HepG2 (cell line): ENCODE data around the gene SBSN. TPM values are rescaled to one million over a fixed set of nuclear protein-coding genes. Genes with fewer than 3 reads are reported as not detected.

Source experiments
- AKNA ChIP-seq: sonication (generic); formaldehyde crosslinking; IDR thresholded peaks from 2 replicates; pipeline ENCODE4 v1.4.0; 2020; ENCODE audit warnings: missing genetic modification reagents, borderline replicate concordance
- POLR2G ChIP-seq: fragments of 200-400 bp; formaldehyde crosslinking; IDR thresholded peaks from 2 replicates; pipeline ENCODE4 v1.6.1; 2018; ENCODE audit warnings: mild to moderate bottlenecking, low read depth, low read length, moderate library complexity
- RARA ChIP-seq: IDR thresholded peaks from 2 replicates; pipeline ENCODE4 v1.6.1; 2016; ENCODE audit warnings: missing genetic modification reagents, missing compliant biosample characterization
- REL ChIP-seq: sonication (generic); formaldehyde crosslinking; conservative IDR thresholded peaks from 2 replicates; pipeline ENCODE4 v1.8.0; 2022; ENCODE audit warnings: mild to moderate bottlenecking, missing genetic modification reagents, moderate library complexity
- SIN3A ChIP-seq: IDR thresholded peaks from 2 replicates; pipeline ENCODE4 v1.6.1; 2011; ENCODE audit warnings: low read depth, mild to moderate bottlenecking, control low read depth, low read length, borderline replicate concordance
- TCF12 ChIP-seq, 2 experiments: fragments of 450-650 bp in 1 of 2; sonication (generic) in 1 of 2; formaldehyde crosslinking in 1 of 2; IDR thresholded peaks; 2 replicates each; pipeline versions ENCODE4 v1.6.1 to v1.8.0; 2017 to 2022; ENCODE audit warnings: antibody characterized with exemption in 1 of 2, mild to moderate bottlenecking in 1 of 2, missing genetic modification reagents in 1 of 2, moderate library complexity in 1 of 2
- TFE3 ChIP-seq: IDR thresholded peaks from 2 replicates; pipeline ENCODE4 v1.6.1; 2016
- THRA ChIP-seq: sonication (generic); formaldehyde crosslinking; IDR thresholded peaks from 2 replicates; pipeline ENCODE4 v1.4.0; 2020; ENCODE audit warnings: missing genetic modification reagents, borderline replicate concordance
- ZFP37 ChIP-seq: sonication (generic); formaldehyde crosslinking; IDR thresholded peaks from 2 replicates; pipeline ENCODE4 v1.4.0; 2020; ENCODE audit warnings: missing genetic modification reagents, borderline replicate concordance
- ZNF12 ChIP-seq: sonication (generic); formaldehyde crosslinking; IDR thresholded peaks from 2 replicates; pipeline ENCODE4 v1.5.0; 2020; ENCODE audit warnings: missing genetic modification reagents
- ZNF275 ChIP-seq: sonication (generic); formaldehyde crosslinking; IDR thresholded peaks from 2 replicates; pipeline ENCODE4 v1.8.0; 2022; ENCODE audit warnings: missing genetic modification reagents, mild to moderate bottlenecking, inconsistent platforms, borderline replicate concordance
- ZNF563 ChIP-seq: sonication (generic); formaldehyde crosslinking; IDR thresholded peaks from 2 replicates; pipeline ENCODE4 v1.8.0; 2022; ENCODE audit warnings: mild to moderate bottlenecking, moderate library complexity, missing genetic modification reagents
- ZNF776 ChIP-seq: sonication (generic); formaldehyde crosslinking; IDR thresholded peaks from 2 replicates; pipeline ENCODE4 v1.4.0; 2020; ENCODE audit warnings: mild to moderate bottlenecking, missing genetic modification reagents
- ZNF800 ChIP-seq: sonication (generic); formaldehyde crosslinking; IDR thresholded peaks from 2 replicates; pipeline ENCODE4 v1.4.0; 2020; ENCODE audit warnings: missing genetic modification reagents
- ZZZ3 ChIP-seq: sonication (generic); formaldehyde crosslinking; IDR thresholded peaks from 2 replicates; pipeline ENCODE4 v1.4.0; 2020; ENCODE audit warnings: missing genetic modification reagents, mild to moderate bottlenecking, borderline replicate concordance
- polyA plus RNA-seq, 8 experiments: library from polyadenylated mRNA; depleted of rRNA in 3 of 8; stranded (reverse) in 7 of 8; unstranded in 1 of 8; fragments of >200 nt; fragmentation: Illumina TruSeq in 4 of 8; extraction: Trizol in 4 of 8; gene quantifications; 2 replicates each; pipeline versions ENCODE4 v1.2.1 to v1.2.3, GENCODE V29; 2011 to 2016; ENCODE audit warnings: low read depth in 4 of 8, missing spikeins in 1 of 8, mixed read lengths in 1 of 8; ENCODE audit not compliant: insufficient read depth in 1 of 8
- total RNA-seq, 5 experiments: library from RNA; depleted of rRNA; stranded (reverse); fragments of >200 nt; fragmentation: Illumina TruSeq; extraction: Trizol; gene quantifications; 2 replicates each; pipeline ENCODE4 v1.2.3, GENCODE V29; 2016; ENCODE audit warnings: low read depth in 1 of 5

Gene SBSN
- total and polyA plus RNA-seq, 2 of the 13 experiments (the other 11 are each of a cell fraction or from before 2014, with no cell fraction given), result not detected

- TF ChIP-seq ZNF12 (no peak), ZNF776 (CRISPR knock-in tag) (peak; percentile 59; the same call in 1 of the 2 replicates), ZNF563 (CRISPR knock-in tag) (peak; percentile 84), ZFP37 (CRISPR knock-in tag) (0 out of 2 replicates have a peak, but pooled peaks have one; percentile 49), POLR2G (peak; percentile 90), TCF12 (IDR thresholded peaks at IDR 0.05) (no peak), TCF12 (CRISPR knock-in tag; IDR thresholded peaks at IDR 0.05) (0 out of 2 replicates have a peak, but pooled peaks have one; percentile 38), SIN3A (peak; percentile 72), TFE3 (CRISPR knock-in tag) (peak; percentile 68; the same call in 1 of the 2 replicates), AKNA (CRISPR knock-in tag) (0 out of 2 replicates have a peak, but pooled peaks have one; percentile 32), ZNF275 (CRISPR knock-in tag) (peak; percentile 56; the same call in 1 of the 2 replicates), RARA (0 out of 2 replicates have a peak, but pooled peaks have one; percentile 23), ZZZ3 (peak; percentile 46; the same call in 1 of the 2 replicates), THRA (peak; percentile 57; the same call in 1 of the 2 replicates), ZNF800 (CRISPR knock-in tag) (0 out of 2 replicates have a peak, but pooled peaks have one; percentile 18), REL (CRISPR knock-in tag) (no peak)
Observed at GRCh38 chr19:35545001-35545854, 17.1 kb upstream of the SBSN start, which contains the start of gene TMEM147 (continued).
